ENCODE measurements around the gene ACSL5. TPM values are rescaled to one million over a fixed set of nuclear protein-coding genes. Genes with fewer than 3 reads are reported as not detected.

Gene ACSL5
- total and polyA plus RNA-seq, 2 of the 8 experiments (the other 6 are each of a cell fraction or from before 2014, with no cell fraction given) = not detected

DNA sequence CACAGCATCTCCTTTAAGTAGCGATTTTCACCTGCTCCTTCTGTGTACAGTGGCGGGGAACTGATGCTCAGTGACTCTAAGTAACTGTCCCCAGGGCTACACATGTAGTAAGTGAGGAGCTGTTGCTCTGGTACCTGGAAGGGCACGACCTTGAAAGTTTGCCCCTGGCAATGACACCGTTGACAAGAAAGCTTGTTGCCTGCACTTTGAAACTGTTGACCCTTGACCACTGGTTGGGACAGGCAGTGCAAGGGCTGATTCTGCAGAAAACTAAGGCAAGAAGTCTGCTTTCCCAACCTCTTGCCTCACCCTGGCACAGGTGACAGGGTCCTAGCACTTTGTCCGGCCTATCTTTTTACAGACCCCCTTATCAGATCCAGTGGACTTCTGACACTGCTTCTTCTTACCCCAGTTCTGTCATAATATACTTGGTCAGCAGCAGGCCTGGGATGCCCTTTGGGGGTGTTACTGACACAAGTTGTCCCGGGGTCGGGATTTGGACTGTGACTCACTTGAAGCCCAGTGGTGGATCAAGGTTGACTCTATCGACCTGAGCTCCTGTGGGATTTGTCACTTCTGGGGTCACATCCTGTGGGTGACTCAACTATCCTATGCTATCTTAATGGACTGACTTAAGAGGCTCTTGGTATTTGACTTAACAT is 5.8 kb downstream of the ACSL5 start:
- H2BK12ac ChIP-seq (ENCODE audit: low read depth, low read length) = no peak overlapping the region
- no peak overlapping the region for H2BK120ac ChIP-seq (replicated peaks; ENCODE audit: low read depth, low read length)
- H3K27me3 ChIP-seq (replicated peaks in 1 of 4; ENCODE audit: control insufficient read depth in 3 of 4, extremely low read depth in 1 of 4, insufficient read depth in 3 of 4, low read length in 3 of 4) = no peaks in the 10 kb centered on the region
- H2BK20ac ChIP-seq (ENCODE audit: low read length) = no peak overlapping the region
- H2AFZ ChIP-seq (ENCODE audit: low read length) = no peak overlapping the region
- H3K79me2 ChIP-seq (ENCODE audit: control insufficient read depth in 1 of 2, insufficient read depth in 2 of 2, low read length in 2 of 2) = no peaks in the 10 kb centered on the region
- POLR2A ChIA-PET (ENCODE audit: partially characterized antibody) = no interaction called here
- no peak overlapping the region for H3K18ac ChIP-seq (ENCODE audit: extremely low read depth, low read length)
- no peak overlapping the region for H2AK5ac ChIP-seq (ENCODE audit: low read depth, low read length)
- H3K27ac ChIP-seq (ENCODE audit: low read depth, low read length) = no peak overlapping the region
- CTCF ChIA-PET (ENCODE audit: partially characterized antibody) = no interaction called here
- no peak overlapping the region for H4K5ac ChIP-seq (ENCODE audit: insufficient read length, low read depth, low read length)
- no peaks in the 10 kb centered on the region for H3K36me3 ChIP-seq (ENCODE audit: control insufficient read depth in 2 of 4, insufficient read depth in 4 of 4, low read length in 3 of 4)
- TF ChIP-seq TEAD4 (IDR thresholded peaks at IDR 0.05; ENCODE audit: low read depth, low read length) (no peak), NANOG (IDR thresholded peaks at IDR 0.05; ENCODE audit: insufficient read depth, low read depth, low read length, poor library complexity, severe bottlenecking) (no peak), SIN3A (conservative IDR thresholded peaks at IDR 0.05 in 1 of 2, IDR thresholded peaks at IDR 0.05 in 1 of 2; ENCODE audit: low read depth in 1 of 2, low read length in 2 of 2) (no peak), SRF (IDR thresholded peaks at IDR 0.05; ENCODE audit: low read depth, low read length) (no peak), ZNF274 (IDR thresholded peaks at IDR 0.05; ENCODE audit: borderline replicate concordance, extremely low read depth, low read length) (no peak), EZH2 (IDR thresholded peaks at IDR 0.05; ENCODE audit: low read depth, low read length, severe bottlenecking) (no peak)
- TF ChIP-seq, protein P1, sequence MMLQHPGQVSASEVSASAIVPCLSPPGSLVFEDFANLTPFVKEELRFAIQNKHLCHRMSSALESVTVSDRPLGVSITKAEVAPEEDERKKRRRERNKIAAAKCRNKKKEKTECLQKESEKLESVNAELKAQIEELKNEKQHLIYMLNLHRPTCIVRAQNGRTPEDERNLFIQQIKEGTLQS (IDR thresholded peaks at IDR 0.05; ENCODE audit: insufficient read depth, low read depth, low read length) = no peak
- no peaks in the 10 kb centered on the region for H3K79me1 ChIP-seq (ENCODE audit: low read depth, low read length)
- no peak overlapping the region for H2BK5ac ChIP-seq (ENCODE audit: low read depth, low read length)
- no peak overlapping the region for H2BK15ac ChIP-seq (ENCODE audit: low read length)
- WGBS, 2 experiments (ENCODE audit: extremely low coverage in 1 of 2, insufficient coverage in 1 of 2, insufficient read length in 1 of 2, insufficient replicate concordance in 2 of 2, low coverage in 1 of 2, low lambda C conversion rate in 2 of 2, missing lambda C conversion rate in 1 of 2) = 91% methylated on average over 8 of the region's 8 CpGs; no CpG with 5 or more reads in 1 of the 2 experiments
- no peak overlapping the region for H3K4ac ChIP-seq (replicated peaks; ENCODE audit: insufficient read length, low read depth, low read length)
- no peak overlapping the region for H4K8ac ChIP-seq (ENCODE audit: extremely low read depth, insufficient read depth, low read length)
- FAIRE-seq (no peak), DNase-seq (ENCODE audit: low read depth in 1 of 2, low spot score in 2 of 2) (no peak)
- no peaks in the 10 kb centered on the region; a peak in 1 of 7 replicates for H3K4me1 ChIP-seq (replicated peaks in 1 of 4; ENCODE audit: control insufficient read depth in 3 of 4, insufficient read depth in 4 of 4, low read length in 3 of 4)
- no peaks in the 10 kb centered on the region for H3K23me2 ChIP-seq (ENCODE audit: low read depth, low read length)
- H3K9ac ChIP-seq (replicated peaks in 1 of 4; ENCODE audit: extremely low read depth in 1 of 4, low read depth in 3 of 4, low read length in 3 of 4) = no peak overlapping the region
- H3K4me2 ChIP-seq (ENCODE audit: insufficient read depth in 1 of 2, low read depth in 2 of 2, low read length in 2 of 2) = no peak overlapping the region
- no peak overlapping the region for H3K14ac ChIP-seq (ENCODE audit: insufficient read length)
- no peak overlapping the region for H4K91ac ChIP-seq (replicated peaks; ENCODE audit: insufficient read length, low read length)
- H3K56ac ChIP-seq (replicated peaks; ENCODE audit: insufficient read length, low read depth, low read length) = no peak overlapping the region
- H3K9me3 ChIP-seq (ENCODE audit: insufficient read depth in 2 of 2, low read depth in 1 of 2, low read length in 1 of 2) = no peaks in the 10 kb centered on the region
- H3K4me3 ChIP-seq (ENCODE audit: extremely low read depth in 1 of 4, insufficient read depth in 2 of 4, low read depth in 3 of 4, low read length in 4 of 4) = no peak overlapping the region
- H4K20me1 ChIP-seq (replicated peaks in 1 of 2; ENCODE audit: control insufficient read depth in 1 of 2, insufficient read depth in 2 of 2, low read length in 2 of 2) = no peaks in the 10 kb centered on the region
- H3K23ac ChIP-seq (ENCODE audit: insufficient read length) = no peak overlapping the region
